NB4 (cell line): ENCODE results near the gene ZBTB7B.

ENCODE experiments used
- CTCF ChIP-seq: IDR thresholded peaks from one replicate; pipeline ENCODE4 v1.5.1; 2012; ENCODE audit warnings: low read depth, low read length
- POLR2A ChIP-seq: IDR thresholded peaks from 2 replicates; pipeline ENCODE4 v1.6.1; 2011; ENCODE audit warnings: mild to moderate bottlenecking; ENCODE audit not compliant: insufficient read length; ENCODE audit errors: extremely low read depth

- no peak for TF ChIP-seq POLR2A
- no peak for TF ChIP-seq CTCF
Measured at GRCh38 chr1:154988058-154988954, 14.3 kb upstream of the ZBTB7B start.
